ENCODE measurements around the gene PIK3CB.

- TF ChIP-seq MAX (IDR thresholded peaks at IDR 0.05) (no peak), CTCF (IDR thresholded peaks at IDR 0.05; ENCODE audit: control extremely low read depth in 1 of 3, insufficient read depth in 1 of 3, low read depth in 1 of 3, low read length in 3 of 3) (no peak)
Measured at GRCh38 chr3:138681463-138682220, 153.1 kb downstream of the PIK3CB start.
